Left lung (tissue), 10 donors: Measurements from ENCODE around the gene MEOX1. TPM values are rescaled to one million over a fixed set of nuclear protein-coding genes. Genes with fewer than 3 reads are reported as not detected.

Experiments used
- ATAC-seq: fragments of 200-7000 bp; cut with Tn5 transposase; one replicate; pipeline ENCODE4 v1.9.1; 2020; ENCODE audit warnings: moderate library complexity
- DNase-seq, 4 donors: peaks; one replicate each; pipeline ENCODE4 v3.0.0-alpha.2; 2013 to 2020
- H3K27ac ChIP-seq, 2 donors: fragments of 200-600 bp; sonication (generic) in 1 of 2; one replicate each; pipeline versions ENCODE4 v1.5.0 to v1.8.0; 2020 to 2021
- H3K27me3 ChIP-seq, 2 donors: fragments of 200-600 bp; sonication (generic) in 1 of 2; one replicate each; pipeline versions ENCODE4 v1.5.0 to v1.8.0; 2020 to 2021
- H3K36me3 ChIP-seq, 2 donors: fragments of 200-600 bp; sonication (generic) in 1 of 2; one replicate each; pipeline versions ENCODE4 v1.5.0 to v1.8.0; 2020 to 2021
- H3K4me1 ChIP-seq, 2 donors: fragments of 200-600 bp; one replicate each; pipeline ENCODE4 v1.8.0; 2021
- H3K4me3 ChIP-seq, 2 donors: fragments of 200-600 bp; sonication (generic) in 1 of 2; one replicate each; pipeline versions ENCODE4 v1.5.0 to v1.8.0; 2020 to 2021; ENCODE audit warnings: mild to moderate bottlenecking in 1 of 2
- H3K9me3 ChIP-seq, 2 donors: fragments of 200-600 bp; sonication (generic) in 1 of 2; one replicate each; pipeline versions ENCODE4 v1.5.0 to v1.8.0; 2020 to 2021
- intact Hi-C, 2 donors: fragments of 100-400 bp; cut with DNase I; formaldehyde crosslinking; loops; one replicate each; pipeline versions ENCODE4 v1.11.2 to v1.14.2; 2022
- polyA plus RNA-seq, 6 donors: library from polyadenylated mRNA; unstranded; fragments of 120-200 nt; gene quantifications; one replicate each; pipeline ENCODE4 v1.2.1, GENCODE V29; 2013; ENCODE audit not compliant: insufficient read length in 6 of 6
- total RNA-seq, 2 donors: library from RNA; stranded (reverse); fragmentation: NEBNext Ultra II Directional; extraction: Animal tissue kit (Norgen Biotek cat#: 25700); gene quantifications; one replicate each; pipeline ENCODE4 v1.2.1, GENCODE V29; 2021
- TF ChIP-seq, protein P1 (sequence below), 2 donors: fragments of 200-600 bp; sonication (generic) in 1 of 2; IDR thresholded peaks; one replicate each; pipeline versions ENCODE4 v1.5.0 to v1.8.0; 2021; ENCODE audit warnings: antibody characterized with exemption in 2 of 2
- donor health status: DM: no; HTN: yes; CAD: no.
- donor health status: DM: no; HTN: no; CAD: no.

Gene MEOX1
- total and polyA plus RNA-seq, 8 donors = 0.29 to 1.5 (median 0.36) TPM

DNA sequence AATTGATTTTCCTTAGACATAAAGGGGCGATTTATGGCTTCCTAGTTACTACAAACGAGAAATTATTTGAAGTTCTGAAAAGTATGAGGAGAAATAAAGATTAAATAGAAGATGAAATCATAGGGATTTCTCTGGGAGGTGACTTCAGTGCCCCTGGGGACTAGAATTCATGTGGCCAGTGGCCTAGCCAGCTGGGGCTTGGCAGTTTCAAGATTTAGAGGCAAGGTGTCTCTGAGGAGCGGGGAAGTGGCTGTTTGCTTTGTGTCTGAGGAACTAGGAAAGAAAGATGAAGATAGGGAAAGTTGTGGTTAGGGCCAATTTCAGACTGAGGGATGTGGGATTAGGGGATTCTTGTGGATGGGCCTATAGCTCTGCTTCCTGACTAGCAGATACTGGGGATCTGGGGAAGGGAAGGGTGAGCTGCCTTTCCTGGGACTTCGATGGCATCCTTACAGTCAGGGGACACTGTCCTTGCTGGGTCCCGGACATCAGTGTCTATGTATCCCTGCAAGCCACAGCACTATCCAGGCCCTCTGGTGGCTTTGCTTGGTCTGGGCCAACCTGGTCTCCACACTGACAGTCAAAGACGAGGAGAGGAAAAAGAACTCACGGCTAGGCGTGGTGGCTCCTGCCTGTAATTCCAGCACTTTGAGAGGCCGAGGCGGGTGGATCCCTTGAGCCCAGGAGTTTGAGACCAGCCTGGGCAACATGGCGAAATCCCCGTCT lies 22.4 kb upstream of the MEOX1 start:
- ATAC-seq (no peak), DNase-seq (no peak)
- TF ChIP-seq, protein P1, sequence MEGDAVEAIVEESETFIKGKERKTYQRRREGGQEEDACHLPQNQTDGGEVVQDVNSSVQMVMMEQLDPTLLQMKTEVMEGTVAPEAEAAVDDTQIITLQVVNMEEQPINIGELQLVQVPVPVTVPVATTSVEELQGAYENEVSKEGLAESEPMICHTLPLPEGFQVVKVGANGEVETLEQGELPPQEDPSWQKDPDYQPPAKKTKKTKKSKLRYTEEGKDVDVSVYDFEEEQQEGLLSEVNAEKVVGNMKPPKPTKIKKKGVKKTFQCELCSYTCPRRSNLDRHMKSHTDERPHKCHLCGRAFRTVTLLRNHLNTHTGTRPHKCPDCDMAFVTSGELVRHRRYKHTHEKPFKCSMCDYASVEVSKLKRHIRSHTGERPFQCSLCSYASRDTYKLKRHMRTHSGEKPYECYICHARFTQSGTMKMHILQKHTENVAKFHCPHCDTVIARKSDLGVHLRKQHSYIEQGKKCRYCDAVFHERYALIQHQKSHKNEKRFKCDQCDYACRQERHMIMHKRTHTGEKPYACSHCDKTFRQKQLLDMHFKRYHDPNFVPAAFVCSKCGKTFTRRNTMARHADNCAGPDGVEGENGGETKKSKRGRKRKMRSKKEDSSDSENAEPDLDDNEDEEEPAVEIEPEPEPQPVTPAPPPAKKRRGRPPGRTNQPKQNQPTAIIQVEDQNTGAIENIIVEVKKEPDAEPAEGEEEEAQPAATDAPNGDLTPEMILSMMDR (IDR thresholded peaks at IDR 0.05) = no peak
- no peaks in the 10 kb centered on the region for H3K36me3 ChIP-seq
- no peak overlapping the region for H3K27ac ChIP-seq
- H3K4me1 ChIP-seq = no peaks in the 10 kb centered on the region
- H3K4me3 ChIP-seq = no peak overlapping the region
- intact Hi-C loops = loop anchor here in 1 of 2 donors (10.0 kb wide), 1 partner anchor 109 kb away; no protein-coding TSS in a partner anchor
- no peaks in the 10 kb centered on the region for H3K27me3 ChIP-seq
- no peaks in the 10 kb centered on the region for H3K9me3 ChIP-seq

DNA sequence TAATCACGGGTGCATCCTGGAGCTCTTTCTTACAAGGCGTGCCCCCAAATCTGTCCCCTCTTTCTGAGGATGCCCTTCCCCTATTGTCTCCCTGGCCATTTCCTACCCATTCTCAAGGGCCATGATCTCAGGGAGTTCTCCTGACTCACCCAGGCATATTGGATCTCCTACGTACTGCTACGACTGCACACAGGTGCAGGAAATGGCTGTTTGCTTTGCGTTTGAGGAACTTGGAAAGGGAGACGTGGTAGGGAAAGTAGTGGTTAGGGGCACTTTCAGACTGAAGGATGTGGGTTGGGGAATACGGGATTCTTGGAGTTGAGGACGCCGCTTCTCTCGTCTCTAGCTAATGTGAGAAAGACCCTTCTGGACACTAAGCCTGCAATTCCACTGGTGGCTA lies 18.7 kb upstream of the MEOX1 start:
- peaks cover 0 to 16% of the 10 kb centered on the region in 2 donors for H3K4me1 ChIP-seq
- no peak for ATAC-seq
- H3K27me3 ChIP-seq = no peaks in the 10 kb centered on the region
- H3K9me3 ChIP-seq = no peaks in the 10 kb centered on the region
- H3K27ac ChIP-seq = no peak overlapping the region
- no peaks in the 10 kb centered on the region for H3K36me3 ChIP-seq
- TF ChIP-seq, protein P1 (IDR thresholded peaks at IDR 0.05) = no peak
- intact Hi-C loops = loop anchor here in 1 of 2 donors (10.0 kb wide), 1 partner anchor 106 kb away; no protein-coding TSS in a partner anchor
- no peak for DNase-seq
- H3K4me3 ChIP-seq = no peak overlapping the region

DNA sequence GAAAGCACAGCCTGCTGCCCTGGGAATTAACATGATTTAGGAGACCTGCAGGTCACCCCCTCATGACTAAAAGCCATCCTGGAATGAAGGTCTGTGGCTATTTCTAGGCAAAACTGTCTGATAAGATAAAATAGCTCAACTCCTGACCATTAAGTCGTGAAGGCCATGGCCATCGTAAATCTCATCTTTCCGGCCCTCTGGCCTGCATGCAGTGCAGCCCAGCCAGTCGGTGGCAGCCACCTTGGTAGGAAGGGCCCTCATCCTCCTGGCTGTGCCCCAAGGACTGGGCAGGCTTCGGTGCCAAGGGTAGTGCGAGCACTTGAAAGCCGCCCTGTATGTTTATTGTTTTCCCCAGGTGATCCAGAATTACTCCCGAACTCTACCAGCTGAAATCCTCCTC lies 18.2 kb upstream of the MEOX1 start:
- no peak overlapping the region for H3K27ac ChIP-seq
- TF ChIP-seq, protein P1 (IDR thresholded peaks at IDR 0.05) = no peak
- intact Hi-C loops = loop anchor here in 1 of 2 donors (10.0 kb wide), 1 partner anchor 105 kb away; no protein-coding TSS in a partner anchor

DNA sequence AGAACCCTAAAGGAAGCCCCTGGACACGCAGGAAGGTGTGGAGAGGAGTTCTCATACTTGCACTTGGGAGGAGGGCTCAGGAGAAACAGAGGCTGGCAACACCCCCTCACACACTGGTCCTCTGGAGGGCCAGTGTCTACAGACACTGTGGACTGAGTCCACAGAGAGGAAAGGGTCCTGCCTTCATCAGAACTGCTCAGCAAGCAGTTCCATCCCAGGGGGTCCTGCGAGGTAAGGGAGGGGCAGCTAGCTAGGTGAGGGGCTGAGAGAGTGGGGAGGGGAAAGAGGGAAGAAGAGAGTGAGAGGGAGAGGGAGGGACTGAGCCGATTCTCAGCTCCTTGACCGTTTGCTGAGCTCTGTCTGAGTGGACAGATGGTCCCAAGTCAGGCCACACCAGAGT lies 17.7 kb upstream of the MEOX1 start:
- DNase-seq (no peak), ATAC-seq (no peak)
- Histone ChIP-seq H3K27me3 (no peaks in the 10 kb centered on the region), H3K4me3 (no peak overlapping the region), H3K4me1 (peaks cover 0 to 16% of the 10 kb centered on the region in 2 donors), H3K36me3 (no peaks in the 10 kb centered on the region), H3K27ac (no peak overlapping the region), H3K9me3 (no peaks in the 10 kb centered on the region)
- intact Hi-C loops = no loop called here
- TF ChIP-seq, protein P1 (IDR thresholded peaks at IDR 0.05) = no peak

More for the DNA sequence above, 18.2 kb upstream of the MEOX1 start:
- DNase-seq = no peak
- Histone ChIP-seq H3K27me3 (no peaks in the 10 kb centered on the region), H3K36me3 (no peaks in the 10 kb centered on the region), H3K4me1 (peaks cover 0 to 16% of the 10 kb centered on the region in 2 donors), H3K9me3 (no peaks in the 10 kb centered on the region), H3K4me3 (no peak overlapping the region)
- ATAC-seq = no peak

DNA sequence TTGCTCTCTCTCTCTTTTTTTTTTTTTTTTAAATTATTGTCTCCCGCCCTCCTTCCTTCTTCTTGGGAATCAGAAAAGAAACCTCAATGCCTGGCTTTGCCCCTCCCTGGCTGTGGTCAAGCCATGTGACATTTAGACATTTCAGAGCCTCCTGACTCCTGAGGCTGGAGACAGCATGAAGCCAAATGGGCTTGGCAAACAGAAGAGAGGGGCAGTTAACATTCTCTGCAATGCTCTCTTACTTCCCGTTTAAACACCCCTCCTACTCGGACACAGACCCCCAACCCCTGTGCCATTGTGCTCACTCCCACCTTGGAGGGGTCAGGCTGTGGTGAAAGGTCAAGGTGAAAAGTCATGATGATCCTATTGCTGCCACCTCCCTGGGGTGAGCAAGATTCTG lies 14.7 kb upstream of the MEOX1 start:
- H3K4me3 ChIP-seq = no peak overlapping the region
- H3K27ac ChIP-seq = no peak overlapping the region
- H3K4me1 ChIP-seq = peaks cover 0 to 16% of the 10 kb centered on the region in 2 donors
- no peaks in the 10 kb centered on the region for H3K9me3 ChIP-seq
- TF ChIP-seq, protein P1 (IDR thresholded peaks at IDR 0.05) = no peak
- ATAC-seq (peak; percentile 13), DNase-seq (peak in 1 of 4 donors; percentile 42)
- H3K36me3 ChIP-seq = no peaks in the 10 kb centered on the region
- no peaks in the 10 kb centered on the region for H3K27me3 ChIP-seq
- intact Hi-C loops = no loop called here
